ENCODE measurements around the gene PIGL. TPM values are rescaled to one million over a fixed set of nuclear protein-coding genes. Genes with fewer than 3 reads are reported as not detected.

The PIGL gene
- total and polyA plus RNA-seq, 2 donors (not counting 1 experiment from before 2014, with no cell fraction given): 86.7 to 88.2 TPM

DNA sequence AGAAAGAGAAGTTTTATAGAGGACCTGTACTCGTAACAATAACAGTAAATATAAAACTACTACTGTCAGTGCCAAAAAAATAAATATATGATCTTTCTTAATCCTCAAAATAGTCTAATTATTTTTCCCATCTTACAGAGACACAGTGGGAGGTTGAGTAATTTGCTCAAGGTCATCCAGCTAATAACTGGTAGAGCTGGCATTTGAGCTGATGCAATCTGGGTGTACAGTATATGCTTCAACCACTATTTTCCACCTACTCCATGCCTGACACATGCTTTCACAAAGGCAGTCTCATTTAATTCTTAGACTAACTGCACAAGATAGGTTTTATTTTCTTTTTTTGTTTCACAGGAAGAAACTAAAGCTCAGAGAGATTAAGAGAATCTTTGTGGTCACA lies 33.6 kb downstream of the PIGL start:
- intact Hi-C loops (cut with micrococcal nuclease): no loop called here
- Histone ChIP-seq H3K9ac (ENCODE audit: low read length) (no peak overlapping the region), H3K36me3 (replicated peaks in 1 of 2; ENCODE audit: control extremely low read depth in 1 of 2, control insufficient read depth in 1 of 2, extremely low read depth in 1 of 2, insufficient read depth in 2 of 2, low read length in 1 of 2) (no peaks in the 10 kb centered on the region), H3K9me3 (ENCODE audit: control extremely low read depth in 1 of 3, control insufficient read depth in 2 of 3, insufficient read depth in 1 of 3, low read length in 2 of 3) (no peaks in the 10 kb centered on the region), H3K27ac (ENCODE audit: low read length in 2 of 2) (no peak overlapping the region), H3K4me2 (replicated peaks; ENCODE audit: low read depth, low read length, poor library complexity, severe bottlenecking) (no peak overlapping the region), H3K27me3 (replicated peaks in 1 of 4; ENCODE audit: control extremely low read depth in 1 of 4, control insufficient read depth in 3 of 4, insufficient read depth in 4 of 4, low read length in 3 of 4) (no peaks in the 10 kb centered on the region), H3K4me3 (ENCODE audit: control extremely low read depth in 1 of 5, extremely low read depth in 1 of 5, insufficient read depth in 1 of 5, low read depth in 2 of 5, low read length in 4 of 5) (no peak overlapping the region), H4K20me1 (ENCODE audit: control insufficient read depth, insufficient read depth, low read length, poor library complexity, severe bottlenecking) (no peaks in the 10 kb centered on the region), H3K4me1 (ENCODE audit: control insufficient read depth in 2 of 2, insufficient read depth in 2 of 2, low read length in 2 of 2) (no peaks in the 10 kb centered on the region), H3K79me2 (ENCODE audit: control insufficient read depth, insufficient read depth, low read length) (no peaks in the 10 kb centered on the region), H2AFZ (ENCODE audit: insufficient read depth, low read depth, low read length, poor library complexity, severe bottlenecking) (no peak overlapping the region)
- Mint-ChIP-seq H3K4me1 (peaks cover 1% of the 10 kb centered on the region), H3K27ac (no peak overlapping the region), H3K9me3 (ENCODE audit: insufficient read depth) (no peaks in the 10 kb centered on the region), H3K27me3 (no peaks in the 10 kb centered on the region), H3K4me3 (no peak overlapping the region)
- no CpG with 5 or more reads among the region's 1 CpG for WGBS (ENCODE audit: insufficient coverage)
- ChIA-PET POLR2A (no interaction called here), CTCF (interaction anchor here (0.6 kb wide), 2 partner anchors 36 to 282 kb away, joined by 3 read pairs; no protein-coding TSS in a partner anchor)
- ATAC-seq (ENCODE audit: low read depth) (no peak), DNase-seq (no peak)
- TF ChIP-seq CTCF (IDR thresholded peaks at IDR 0.05): no peak
- no peak for TF ChIP-seq EZH2 (IDR thresholded peaks at IDR 0.05; ENCODE audit: borderline replicate concordance, insufficient read depth, low read depth, low read length, poor library complexity, severe bottlenecking)

- Mint-ChIP-seq H3K9me3 (ENCODE audit: insufficient read depth) (no peaks in the 10 kb centered on the region), H3K4me1 (peaks cover 1% of the 10 kb centered on the region), H3K27me3 (no peaks in the 10 kb centered on the region), H3K27ac (no peak overlapping the region), H3K4me3 (no peak overlapping the region)
- Histone ChIP-seq H4K20me1 (ENCODE audit: control insufficient read depth, insufficient read depth, low read length, poor library complexity, severe bottlenecking) (no peaks in the 10 kb centered on the region), H3K27me3 (replicated peaks in 1 of 4; ENCODE audit: control extremely low read depth in 1 of 4, control insufficient read depth in 3 of 4, insufficient read depth in 4 of 4, low read length in 3 of 4) (no peaks in the 10 kb centered on the region), H2AFZ (ENCODE audit: insufficient read depth, low read depth, low read length, poor library complexity, severe bottlenecking) (no peak overlapping the region), H3K36me3 (replicated peaks in 1 of 2; ENCODE audit: control extremely low read depth in 1 of 2, control insufficient read depth in 1 of 2, extremely low read depth in 1 of 2, insufficient read depth in 2 of 2, low read length in 1 of 2) (no peaks in the 10 kb centered on the region), H3K9ac (ENCODE audit: low read length) (no peak overlapping the region), H3K4me1 (ENCODE audit: control insufficient read depth in 2 of 2, insufficient read depth in 2 of 2, low read length in 2 of 2) (no peaks in the 10 kb centered on the region), H3K79me2 (ENCODE audit: control insufficient read depth, insufficient read depth, low read length) (no peaks in the 10 kb centered on the region), H3K27ac (ENCODE audit: low read length in 2 of 2) (no peak overlapping the region), H3K4me2 (replicated peaks; ENCODE audit: low read depth, low read length, poor library complexity, severe bottlenecking) (no peak overlapping the region), H3K4me3 (ENCODE audit: control extremely low read depth in 1 of 5, extremely low read depth in 1 of 5, insufficient read depth in 1 of 5, low read depth in 2 of 5, low read length in 4 of 5) (no peak overlapping the region), H3K9me3 (ENCODE audit: control extremely low read depth in 1 of 3, control insufficient read depth in 2 of 3, insufficient read depth in 1 of 3, low read length in 2 of 3) (no peaks in the 10 kb centered on the region)
- DNase-seq (no peak), ATAC-seq (ENCODE audit: low read depth) (no peak)
- ChIA-PET CTCF (interaction anchor here (0.6 kb wide), 2 partner anchors 36 to 281 kb away, joined by 3 read pairs; no protein-coding TSS in a partner anchor), POLR2A (no interaction called here)
- intact Hi-C loops (cut with micrococcal nuclease): no loop called here
- TF ChIP-seq EZH2 (IDR thresholded peaks at IDR 0.05; ENCODE audit: borderline replicate concordance, insufficient read depth, low read depth, low read length, poor library complexity, severe bottlenecking) (no peak), CTCF (IDR thresholded peaks at IDR 0.05) (no peak)
- 98% methylated on average over 5 of the region's 6 CpGs for WGBS (ENCODE audit: insufficient coverage)
These were observed 34.0 kb downstream of the PIGL start for GRCh38 chr17:16251043-16251442.

Data from B cell (primary cell).